Uterus (tissue), 4 donors: ENCODE data around the gene ZSCAN10. TPM values are rescaled to one million over a fixed set of nuclear protein-coding genes. Genes with fewer than 3 reads are reported as not detected.

ENCODE experiments used
- DNase-seq, 2 donors: peaks; one replicate each; pipeline ENCODE4 v3.0.0-alpha.2; 2019 to 2020
- H3K27ac ChIP-seq, 2 donors: fragments of 200-600 bp; sonication (generic); 1 replicate in 1 of 2; 2 replicates in 1 of 2; pipeline ENCODE4 v1.5.1; 2016 to 2018
- H3K27me3 ChIP-seq, 2 donors: fragments of 200-600 bp; sonication (generic); one replicate each; pipeline ENCODE4 v1.5.1; 2018 to 2019; ENCODE audit warnings: control low read depth in 1 of 2
- H3K36me3 ChIP-seq, 2 donors: fragments of 200-600 bp; sonication (generic); one replicate each; pipeline ENCODE4 v1.5.1; 2019; ENCODE audit warnings: control low read depth in 1 of 2
- H3K4me1 ChIP-seq, 2 donors: fragments of 200-600 bp; sonication (generic); one replicate each; pipeline ENCODE4 v1.5.1; 2018 to 2019; ENCODE audit warnings: control low read depth in 1 of 2
- H3K4me3 ChIP-seq, 2 donors: fragments of 200-600 bp; sonication (generic); 1 replicate in 1 of 2; 2 replicates in 1 of 2; pipeline ENCODE4 v1.5.1; 2018 to 2019; ENCODE audit warnings: mild to moderate bottlenecking in 1 of 2
- H3K9me3 ChIP-seq, 2 donors: fragments of 200-600 bp; sonication (generic); one replicate each; pipeline ENCODE4 v1.5.1; 2019; ENCODE audit warnings: control low read depth in 1 of 2
- POLR2A ChIP-seq, 2 donors: fragments of 450-650 bp; IDR thresholded peaks; one replicate each; pipeline ENCODE4 v1.6.1; 2016; ENCODE audit warnings: antibody characterized with exemption in 2 of 2, mild to moderate bottlenecking in 1 of 2, moderate library complexity in 1 of 2
- intact Hi-C: fragments of 100-400 bp; cut with DNase I; formaldehyde crosslinking; loops from one replicate; pipeline ENCODE4 v1.15.1; 2023; ENCODE audit warnings: low total_unique reads
- total RNA-seq, 4 donors: library from RNA; depleted of rRNA in 3 of 4; stranded (reverse); fragments of >200 nt in 3 of 4; gene quantifications; one replicate each; pipeline versions ENCODE4 v1.1.0 to v1.2.4, GENCODE V29; 2014 to 2023
- TF ChIP-seq, protein P1 (sequence below), 4 experiments: fragments of 200-600 bp in 2 of 4; fragments of 450-650 bp in 2 of 4; sonication (generic) in 2 of 4; IDR thresholded peaks; one replicate each; pipeline ENCODE4 v1.5.1; 2016 to 2019; ENCODE audit warnings: antibody characterized with exemption in 4 of 4, mild to moderate bottlenecking in 2 of 4, moderate library complexity in 1 of 4
- donor health status: DM: yes; HTN: yes; CAD: no.

Gene ZSCAN10
- total RNA-seq, 4 donors from 2014 or later: not detected

DNA sequence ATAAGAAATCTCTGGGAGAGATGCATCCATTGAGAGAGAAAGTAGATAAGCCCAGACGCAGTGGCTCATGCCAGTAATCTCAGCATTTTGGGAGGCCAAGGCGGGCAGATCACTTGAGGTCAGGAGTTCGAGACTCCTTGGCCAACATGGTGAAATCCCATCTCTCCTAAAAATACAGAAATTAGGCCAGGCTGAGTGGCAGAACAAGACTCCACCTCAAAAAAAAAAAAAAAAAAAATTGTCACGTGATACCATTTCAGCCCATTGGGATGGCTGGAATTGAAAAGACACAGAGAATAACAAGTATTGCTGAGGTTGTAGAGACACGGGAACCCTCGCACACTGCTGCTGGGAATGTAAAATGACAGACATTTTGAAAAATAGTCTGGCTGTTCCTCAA lies 36.5 kb downstream of the ZSCAN10 start:
- no peak overlapping the region for H3K4me3 ChIP-seq
- intact Hi-C loops: no loop called here

DNA sequence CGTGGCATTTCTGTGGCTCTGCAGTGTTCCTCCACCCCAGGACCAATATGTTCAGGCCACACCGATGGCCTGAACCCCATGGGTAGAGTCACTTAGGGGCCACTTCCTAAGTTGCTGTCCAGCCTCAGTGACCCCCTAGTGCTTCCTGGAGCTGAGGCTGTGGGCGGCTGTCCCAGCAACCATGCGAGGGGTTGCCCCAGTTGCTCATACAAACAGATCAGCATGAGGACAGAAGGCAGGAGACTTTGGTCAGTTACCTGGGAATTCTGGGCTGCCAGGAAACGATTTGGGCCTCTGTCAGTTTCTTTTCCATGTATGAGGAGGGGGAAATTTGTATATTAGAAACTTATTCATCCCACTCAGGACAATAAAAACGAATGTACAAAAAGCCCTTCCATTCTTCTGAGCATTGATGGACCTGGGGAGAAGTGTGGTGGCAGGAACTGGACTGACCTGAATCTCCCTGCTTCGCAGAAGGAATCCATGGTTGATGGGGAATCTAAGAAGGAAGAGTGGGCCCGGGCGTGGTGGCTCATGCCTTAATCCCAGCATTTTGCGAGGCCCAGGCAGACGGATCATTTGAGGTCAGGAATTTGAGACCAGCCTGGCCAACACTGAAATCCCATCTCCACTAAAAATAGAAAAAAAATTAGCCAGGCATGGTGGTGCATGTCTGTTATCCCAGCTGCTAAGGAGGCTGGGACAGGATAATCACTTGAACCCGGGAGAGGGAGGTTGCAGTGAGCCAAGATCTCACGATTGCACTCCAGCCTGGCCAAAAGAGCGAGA lies 38.6 kb downstream of the ZSCAN10 start:
- H3K27me3 ChIP-seq: no peaks in the 10 kb centered on the region
- H3K36me3 ChIP-seq: no peaks in the 10 kb centered on the region
- no peak overlapping the region for H3K27ac ChIP-seq
- peaks cover 0 to 10% of the 10 kb centered on the region in 2 donors for H3K4me1 ChIP-seq
- H3K4me3 ChIP-seq: no peak overlapping the region
- no peak for TF ChIP-seq POLR2A (IDR thresholded peaks at IDR 0.05)
- TF ChIP-seq, protein P1, sequence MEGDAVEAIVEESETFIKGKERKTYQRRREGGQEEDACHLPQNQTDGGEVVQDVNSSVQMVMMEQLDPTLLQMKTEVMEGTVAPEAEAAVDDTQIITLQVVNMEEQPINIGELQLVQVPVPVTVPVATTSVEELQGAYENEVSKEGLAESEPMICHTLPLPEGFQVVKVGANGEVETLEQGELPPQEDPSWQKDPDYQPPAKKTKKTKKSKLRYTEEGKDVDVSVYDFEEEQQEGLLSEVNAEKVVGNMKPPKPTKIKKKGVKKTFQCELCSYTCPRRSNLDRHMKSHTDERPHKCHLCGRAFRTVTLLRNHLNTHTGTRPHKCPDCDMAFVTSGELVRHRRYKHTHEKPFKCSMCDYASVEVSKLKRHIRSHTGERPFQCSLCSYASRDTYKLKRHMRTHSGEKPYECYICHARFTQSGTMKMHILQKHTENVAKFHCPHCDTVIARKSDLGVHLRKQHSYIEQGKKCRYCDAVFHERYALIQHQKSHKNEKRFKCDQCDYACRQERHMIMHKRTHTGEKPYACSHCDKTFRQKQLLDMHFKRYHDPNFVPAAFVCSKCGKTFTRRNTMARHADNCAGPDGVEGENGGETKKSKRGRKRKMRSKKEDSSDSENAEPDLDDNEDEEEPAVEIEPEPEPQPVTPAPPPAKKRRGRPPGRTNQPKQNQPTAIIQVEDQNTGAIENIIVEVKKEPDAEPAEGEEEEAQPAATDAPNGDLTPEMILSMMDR (IDR thresholded peaks at IDR 0.05): no peak
- no peak for DNase-seq
- intact Hi-C loops: no loop called here
- H3K9me3 ChIP-seq: no peaks in the 10 kb centered on the region

More for the DNA sequence above, 36.5 kb downstream of the ZSCAN10 start:
- H3K36me3 ChIP-seq: no peaks in the 10 kb centered on the region
- TF ChIP-seq, protein P1 (IDR thresholded peaks at IDR 0.05): no peak
- no peak for TF ChIP-seq POLR2A (IDR thresholded peaks at IDR 0.05)
- peaks cover 0 to 10% of the 10 kb centered on the region in 2 donors for H3K4me1 ChIP-seq
- H3K27me3 ChIP-seq: no peaks in the 10 kb centered on the region
- no peaks in the 10 kb centered on the region for H3K9me3 ChIP-seq
- DNase-seq: no peak
- H3K27ac ChIP-seq: no peak overlapping the region

DNA sequence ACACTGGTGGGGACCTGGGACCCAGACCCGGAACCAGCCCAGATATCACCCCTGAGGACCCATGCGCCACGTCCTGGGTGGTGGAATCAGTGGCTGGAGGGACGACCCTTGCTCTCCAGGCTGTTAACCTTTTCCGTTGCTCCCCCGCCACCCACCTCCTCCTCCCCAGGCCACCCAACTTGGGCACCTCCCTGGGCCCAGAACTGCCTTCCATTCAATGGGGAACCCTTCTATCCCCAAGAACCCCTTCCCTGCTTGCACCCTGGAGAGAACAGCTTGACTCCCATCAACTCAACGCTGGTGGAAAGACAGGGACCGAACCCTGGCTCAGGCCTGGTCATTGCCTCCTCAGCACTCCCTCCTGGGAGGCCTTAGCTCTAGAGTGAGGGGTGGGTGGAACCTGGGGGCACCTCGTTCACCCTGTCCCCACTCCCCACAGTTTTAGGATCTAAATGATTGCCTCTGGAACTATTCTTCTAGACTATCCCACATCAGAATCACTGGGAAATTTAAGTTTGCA lies 39.3 kb downstream of the ZSCAN10 start:
- TF ChIP-seq, protein P1 (IDR thresholded peaks at IDR 0.05): no peak
- no peak for TF ChIP-seq POLR2A (IDR thresholded peaks at IDR 0.05)
- intact Hi-C loops: loop anchor here (5.0 kb wide), 1 partner anchor 108 kb away; no protein-coding TSS in a partner anchor
- no peak for DNase-seq
- Histone ChIP-seq H3K27ac (peak overlapping the region; percentile 58 to 65), H3K4me3 (peak overlapping the region; percentile 30 to 65), H3K36me3 (no peaks in the 10 kb centered on the region), H3K27me3 (no peaks in the 10 kb centered on the region), H3K4me1 (peaks cover 0 to 10% of the 10 kb centered on the region in 2 donors), H3K9me3 (no peaks in the 10 kb centered on the region)

DNA sequence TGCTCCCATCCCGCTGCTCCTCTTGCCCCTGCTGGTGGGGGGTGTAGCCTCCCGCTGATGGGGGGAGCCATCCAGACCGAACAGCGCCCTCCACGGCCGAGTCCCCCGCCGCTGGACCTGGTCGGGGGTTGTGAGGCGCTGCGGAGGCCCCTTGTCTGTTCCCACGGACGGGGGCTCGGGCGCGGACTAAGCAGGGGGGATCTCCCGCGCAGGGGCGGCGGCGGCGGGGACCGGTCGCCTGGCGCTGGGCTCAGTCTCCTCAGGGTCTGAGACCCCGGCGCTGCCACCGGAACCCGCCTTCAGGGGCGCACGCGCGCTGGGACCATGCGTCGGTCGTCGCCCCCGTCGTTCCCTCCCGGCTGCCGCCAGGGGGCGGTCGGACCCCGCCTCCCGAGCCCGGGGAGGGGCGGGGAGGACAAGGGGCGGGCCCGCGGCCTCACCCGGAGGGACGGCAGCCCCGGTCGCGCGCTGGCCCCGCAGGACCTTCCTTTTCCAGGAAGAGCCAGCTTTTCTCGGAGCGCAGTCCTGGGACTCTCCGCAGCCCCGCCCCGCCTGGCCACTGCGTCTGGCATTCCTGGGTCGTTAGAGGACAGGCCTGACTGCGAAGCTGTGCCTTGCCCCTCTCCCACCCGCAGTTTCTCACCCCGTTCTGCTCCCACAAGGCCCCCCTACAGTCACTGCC lies 39.9 kb downstream of the ZSCAN10 start:
- H3K27me3 ChIP-seq: no peaks in the 10 kb centered on the region
- peaks cover 0 to 10% of the 10 kb centered on the region in 2 donors for H3K4me1 ChIP-seq
- H3K9me3 ChIP-seq: no peaks in the 10 kb centered on the region
- peak; percentile 72 to 86 for DNase-seq
- peak overlapping the region; percentile 58 to 85 for H3K27ac ChIP-seq
- peak overlapping the region; percentile 65 to 91 for H3K4me3 ChIP-seq
- peak in 1 of 2 donors; percentile 51 for TF ChIP-seq POLR2A (IDR thresholded peaks at IDR 0.05)
- TF ChIP-seq, protein P1 (IDR thresholded peaks at IDR 0.05): peak; percentile 78 to 98 (median 98)
- intact Hi-C loops: loop anchor here (5.0 kb wide), 1 partner anchor 108 kb away; no protein-coding TSS in a partner anchor
- no peaks in the 10 kb centered on the region for H3K36me3 ChIP-seq
